Hepatocyte (in vitro differentiated cells): ENCODE data around the gene CCDC102B.

Source experiments
- EZH2 ChIP-seq: fragments of 200-600 bp; sonication (generic); IDR thresholded peaks from 2 replicates; pipeline ENCODE4 v1.6.1; 2016; ENCODE audit warnings: antibody characterized with exemption, mild to moderate bottlenecking, borderline replicate concordance
- EZH2phosphoT487 ChIP-seq: fragments of 200-600 bp; sonication (generic); IDR thresholded peaks from one replicate; pipeline ENCODE4 v1.6.1; 2018; ENCODE audit warnings: antibody characterized with exemption, mild to moderate bottlenecking, low read depth, moderate library complexity; ENCODE audit not compliant: unreplicated experiment, severe bottlenecking
- TF ChIP-seq, protein P1 (sequence below): fragments of 200-600 bp; sonication (generic); IDR thresholded peaks from 2 replicates; pipeline ENCODE4 v1.5.1; 2016; ENCODE audit warnings: antibody characterized with exemption, mild to moderate bottlenecking; ENCODE audit not compliant: poor library complexity

DNA sequence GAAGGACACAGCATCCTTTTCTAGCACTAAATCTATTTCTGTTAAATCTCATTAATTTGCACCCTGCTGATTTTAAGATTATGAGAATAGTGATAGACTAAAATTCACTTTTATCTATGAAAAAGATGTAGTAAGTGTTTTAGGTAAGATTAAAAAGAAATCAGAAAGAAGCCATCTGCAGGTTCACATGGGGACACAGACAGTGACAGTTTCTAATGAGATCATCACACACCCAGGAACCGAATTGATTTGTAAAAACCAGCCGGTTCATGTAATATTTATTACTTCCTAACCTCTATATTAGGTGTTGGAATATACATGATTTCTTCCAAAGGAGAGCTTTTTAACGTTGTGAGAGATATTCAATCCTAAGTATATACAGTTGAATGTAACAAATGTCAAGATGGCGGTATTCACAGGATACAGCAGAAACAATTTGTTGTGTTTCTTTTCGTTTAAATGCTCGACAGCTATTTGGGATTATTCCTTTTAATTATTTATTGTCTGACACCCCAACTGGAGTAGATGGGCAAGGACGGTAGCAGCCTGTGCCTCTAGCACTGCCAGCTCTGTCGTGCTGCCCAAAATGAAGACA, 223.4 kb downstream of the CCDC102B start:
- TF ChIP-seq, protein P1, sequence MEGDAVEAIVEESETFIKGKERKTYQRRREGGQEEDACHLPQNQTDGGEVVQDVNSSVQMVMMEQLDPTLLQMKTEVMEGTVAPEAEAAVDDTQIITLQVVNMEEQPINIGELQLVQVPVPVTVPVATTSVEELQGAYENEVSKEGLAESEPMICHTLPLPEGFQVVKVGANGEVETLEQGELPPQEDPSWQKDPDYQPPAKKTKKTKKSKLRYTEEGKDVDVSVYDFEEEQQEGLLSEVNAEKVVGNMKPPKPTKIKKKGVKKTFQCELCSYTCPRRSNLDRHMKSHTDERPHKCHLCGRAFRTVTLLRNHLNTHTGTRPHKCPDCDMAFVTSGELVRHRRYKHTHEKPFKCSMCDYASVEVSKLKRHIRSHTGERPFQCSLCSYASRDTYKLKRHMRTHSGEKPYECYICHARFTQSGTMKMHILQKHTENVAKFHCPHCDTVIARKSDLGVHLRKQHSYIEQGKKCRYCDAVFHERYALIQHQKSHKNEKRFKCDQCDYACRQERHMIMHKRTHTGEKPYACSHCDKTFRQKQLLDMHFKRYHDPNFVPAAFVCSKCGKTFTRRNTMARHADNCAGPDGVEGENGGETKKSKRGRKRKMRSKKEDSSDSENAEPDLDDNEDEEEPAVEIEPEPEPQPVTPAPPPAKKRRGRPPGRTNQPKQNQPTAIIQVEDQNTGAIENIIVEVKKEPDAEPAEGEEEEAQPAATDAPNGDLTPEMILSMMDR, result no peak
- TF ChIP-seq EZH2phosphoT487, result no peak
- no peak for TF ChIP-seq EZH2
